ENCODE measurements around the gene KLF7.

DNA sequence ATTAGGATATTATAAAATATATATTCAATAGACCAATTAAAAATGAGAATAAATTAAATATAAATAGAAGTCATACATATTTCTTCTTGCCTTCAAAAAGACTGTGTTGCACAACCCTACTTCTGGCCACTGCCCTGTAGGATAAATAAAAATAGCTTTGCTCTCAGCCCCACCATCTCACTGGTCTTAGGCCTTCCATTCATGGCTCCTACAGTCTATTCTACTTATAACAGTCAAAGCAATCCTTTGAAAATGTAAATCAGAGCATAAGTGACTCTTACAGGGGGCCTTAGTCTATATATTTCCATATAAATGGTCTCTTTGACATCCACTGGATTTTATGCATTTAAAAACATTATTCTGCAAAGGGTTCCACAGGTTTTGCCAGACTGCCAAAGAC is 72.9 kb downstream of the KLF7 start:
- TF ChIP-seq CTCF (IDR thresholded peaks at IDR 0.05; ENCODE audit: insufficient read depth, low read length, poor library complexity, severe bottlenecking) (no peak), EZH2phosphoT487 (conservative IDR thresholded peaks at IDR 0.05; ENCODE audit: low read length) (no peak)
